Fibroblast of lung (primary cell): Measurements from ENCODE around the gene TYK2. TPM values are rescaled to one million over a fixed set of nuclear protein-coding genes. Genes with fewer than 3 reads are reported as not detected.

Experiments used
- DNase-seq, 2 donors: peaks; one replicate each; pipeline versions ENCODE4 v3.0.0 to v3.0.0-alpha.2; 2010; ENCODE audit warnings: low read depth in 2 of 2
- H2AFZ ChIP-seq: 2 replicates; pipeline ENCODE4 v1.5.1; 2012; ENCODE audit warnings: low read length, control low read depth, inconsistent platforms
- H3K27ac ChIP-seq: 2 replicates; pipeline ENCODE4 v1.5.1; 2011; ENCODE audit warnings: low read length, control low read depth; ENCODE audit not compliant: insufficient read depth
- H3K27me3 ChIP-seq: 2 replicates; pipeline ENCODE4 v1.5.1; 2011; ENCODE audit warnings: mild to moderate bottlenecking, low read length; ENCODE audit not compliant: control insufficient read depth, insufficient read depth
- H3K36me3 ChIP-seq: 2 replicates; pipeline ENCODE4 v1.5.1; 2011; ENCODE audit warnings: low read length; ENCODE audit not compliant: control insufficient read depth, insufficient read depth
- H3K4me1 ChIP-seq: 2 replicates; pipeline ENCODE4 v1.5.1; 2011; ENCODE audit warnings: low read length; ENCODE audit not compliant: control insufficient read depth, insufficient read depth; ENCODE audit errors: extremely low read depth
- H3K4me2 ChIP-seq: 2 replicates; pipeline ENCODE4 v1.5.1; 2011; ENCODE audit warnings: low read length, control low read depth; ENCODE audit not compliant: insufficient read depth; ENCODE audit errors: extremely low read depth
- H3K4me3 ChIP-seq, 4 experiments: fragments of 200-600 bp in 1 of 4; sonication (generic) in 1 of 4; replicated peaks in 1 of 4; 2 replicates each; pipeline ENCODE4 v1.5.1; 2011 to 2016; ENCODE audit warnings: low read length in 4 of 4, low read depth in 3 of 4, mild to moderate bottlenecking in 3 of 4, control low read depth in 2 of 4, inconsistent platforms in 1 of 4, mixed read lengths in 1 of 4; ENCODE audit not compliant: insufficient read depth in 1 of 4; ENCODE audit errors: control extremely low read depth in 1 of 4
- H3K79me2 ChIP-seq: 2 replicates; pipeline ENCODE4 v1.5.1; 2012; ENCODE audit warnings: mild to moderate bottlenecking, low read length, inconsistent platforms; ENCODE audit not compliant: control insufficient read depth, insufficient read depth
- H3K9ac ChIP-seq: 2 replicates; pipeline ENCODE4 v1.5.1; 2011; ENCODE audit warnings: mild to moderate bottlenecking, low read length, control low read depth; ENCODE audit not compliant: insufficient read depth
- H3K9me3 ChIP-seq: 2 replicates; pipeline ENCODE4 v1.5.1; 2012; ENCODE audit warnings: low read depth, low read length; ENCODE audit not compliant: control insufficient read depth, insufficient read depth
- H4K20me1 ChIP-seq: 2 replicates; pipeline ENCODE4 v1.5.1; 2011; ENCODE audit warnings: low read length; ENCODE audit not compliant: control insufficient read depth, insufficient read depth; ENCODE audit errors: extremely low read depth
- EZH2 ChIP-seq: IDR thresholded peaks from 2 replicates; pipeline ENCODE4 v1.5.1; 2012; ENCODE audit warnings: low read length, control low read depth, mild to moderate bottlenecking; ENCODE audit errors: missing control alignments
- polyA plus RNA-seq, 2 donors: library from polyadenylated mRNA; depleted of rRNA in 1 of 2; stranded (reverse) in 1 of 2; unstranded in 1 of 2; fragments of >200 nt; gene quantifications; 2 replicates each; pipeline ENCODE4 v1.2.1, GENCODE V29; 2011 to 2012; ENCODE audit warnings: missing spikeins in 1 of 2
- total RNA-seq: library from RNA; depleted of rRNA; stranded (reverse); fragments of >200 nt; gene quantifications from 2 replicates; pipeline ENCODE4 v1.2.1, GENCODE V29; 2014
- TF ChIP-seq, protein P1 (sequence below), 2 donors: IDR thresholded peaks in 1 of 2; conservative IDR thresholded peaks in 1 of 2; 1 replicate in 1 of 2; 2 replicates in 1 of 2; pipeline ENCODE4 v1.5.1; 2011 to 2012; ENCODE audit warnings: low read length in 2 of 2, control low read depth in 1 of 2, inconsistent platforms in 1 of 2, low read depth in 1 of 2, mild to moderate bottlenecking in 1 of 2

Gene TYK2
- total and polyA plus RNA-seq, 2 donors (not counting 1 experiment from before 2014, with no cell fraction given), result 17.4 to 95.5 TPM

DNA sequence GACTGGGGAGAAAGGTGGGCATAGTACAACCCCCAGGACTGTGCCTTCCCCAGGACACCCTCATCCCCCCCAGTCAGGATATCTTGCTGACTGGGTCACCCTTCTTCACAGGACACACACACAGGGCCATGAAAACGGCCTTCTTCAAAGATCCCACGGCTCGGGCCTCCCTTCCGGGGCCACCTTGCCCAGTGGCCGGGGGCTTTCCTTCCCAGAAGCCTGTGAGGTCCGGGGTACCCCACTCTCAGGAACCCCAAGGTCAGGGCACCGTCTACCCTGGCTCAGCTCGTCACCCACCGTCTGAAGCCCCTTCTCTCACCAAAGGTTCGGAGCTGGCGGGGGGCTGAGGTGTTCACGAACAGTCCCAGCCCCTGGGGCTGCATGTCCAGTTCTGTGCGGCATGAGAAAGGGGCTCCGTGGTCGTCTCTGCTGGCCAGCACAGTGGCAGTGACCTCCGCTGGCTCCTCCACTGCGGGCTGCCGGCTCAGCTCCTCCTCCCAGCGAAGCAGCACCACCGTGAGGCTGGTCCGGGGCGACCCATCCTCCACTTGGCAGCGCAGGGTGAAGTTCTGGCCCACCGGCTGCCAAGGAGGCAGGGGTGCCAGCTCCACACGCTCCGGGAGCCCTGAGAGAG lies 44.9 kb downstream of the TYK2 start:
- TF ChIP-seq, protein P1, sequence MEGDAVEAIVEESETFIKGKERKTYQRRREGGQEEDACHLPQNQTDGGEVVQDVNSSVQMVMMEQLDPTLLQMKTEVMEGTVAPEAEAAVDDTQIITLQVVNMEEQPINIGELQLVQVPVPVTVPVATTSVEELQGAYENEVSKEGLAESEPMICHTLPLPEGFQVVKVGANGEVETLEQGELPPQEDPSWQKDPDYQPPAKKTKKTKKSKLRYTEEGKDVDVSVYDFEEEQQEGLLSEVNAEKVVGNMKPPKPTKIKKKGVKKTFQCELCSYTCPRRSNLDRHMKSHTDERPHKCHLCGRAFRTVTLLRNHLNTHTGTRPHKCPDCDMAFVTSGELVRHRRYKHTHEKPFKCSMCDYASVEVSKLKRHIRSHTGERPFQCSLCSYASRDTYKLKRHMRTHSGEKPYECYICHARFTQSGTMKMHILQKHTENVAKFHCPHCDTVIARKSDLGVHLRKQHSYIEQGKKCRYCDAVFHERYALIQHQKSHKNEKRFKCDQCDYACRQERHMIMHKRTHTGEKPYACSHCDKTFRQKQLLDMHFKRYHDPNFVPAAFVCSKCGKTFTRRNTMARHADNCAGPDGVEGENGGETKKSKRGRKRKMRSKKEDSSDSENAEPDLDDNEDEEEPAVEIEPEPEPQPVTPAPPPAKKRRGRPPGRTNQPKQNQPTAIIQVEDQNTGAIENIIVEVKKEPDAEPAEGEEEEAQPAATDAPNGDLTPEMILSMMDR (conservative IDR thresholded peaks at IDR 0.05 in 1 of 2, IDR thresholded peaks at IDR 0.05 in 1 of 2; ENCODE audit: low read depth in 1 of 2, low read length in 2 of 2), result no peak
- TF ChIP-seq EZH2, result no peak
- Histone ChIP-seq H3K27ac (no peak overlapping the region), H3K4me2 (no peak overlapping the region)

DNA sequence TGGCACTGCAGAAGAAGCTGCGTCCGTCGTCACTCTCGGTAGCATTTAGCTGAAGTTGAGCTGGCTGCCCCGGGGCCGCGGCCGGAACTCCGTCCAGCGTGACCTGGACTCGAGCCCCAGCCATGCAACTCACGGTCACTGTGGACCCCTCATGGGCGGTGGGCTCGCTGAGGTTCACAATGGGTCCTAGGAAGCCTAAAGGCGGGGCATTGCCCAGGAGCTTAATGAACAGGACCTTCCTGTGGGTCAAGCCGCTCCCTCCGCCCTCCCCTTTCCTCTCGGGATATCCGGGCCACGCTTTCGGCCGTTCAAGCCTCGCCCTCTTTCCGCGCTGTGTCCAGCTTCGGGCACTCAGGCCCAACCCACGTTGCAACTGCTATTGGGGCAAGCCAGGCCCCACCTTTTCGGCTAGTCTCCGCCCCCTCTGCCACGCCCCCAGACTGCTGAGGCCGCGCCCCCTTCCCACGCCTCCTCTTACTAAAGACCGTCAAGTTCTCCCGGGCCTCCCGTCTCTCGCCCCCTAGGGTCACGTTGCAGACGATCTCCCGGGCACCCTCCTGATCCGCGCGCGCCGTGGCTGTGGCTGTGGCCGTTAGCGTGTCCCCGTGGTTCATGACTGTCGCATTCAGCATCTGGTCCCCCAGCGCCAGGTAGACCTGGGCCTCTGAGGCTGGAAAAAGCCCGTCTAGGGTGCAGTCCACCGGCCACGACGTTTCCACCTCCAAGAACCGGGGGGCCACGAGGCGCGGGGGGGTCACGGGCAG lies 45.6 kb downstream of the TYK2 start:
- Histone ChIP-seq H3K36me3 (peaks cover 6% of the 10 kb centered on the region), H3K4me2 (peak overlapping the region; percentile 96), H3K4me3 (peak overlapping the region; percentile 84 to 98 (median 88)), H3K27ac (peak overlapping the region; percentile 26), H3K9ac (peak overlapping the region; percentile 60), H2AFZ (peak overlapping the region; percentile 95), H3K9me3 (no peaks in the 10 kb centered on the region), H3K4me1 (peaks cover 13% of the 10 kb centered on the region), H3K79me2 (peaks cover 24% of the 10 kb centered on the region), H3K27me3 (no peaks in the 10 kb centered on the region), H4K20me1 (no peaks in the 10 kb centered on the region)
- no peak for TF ChIP-seq EZH2
- TF ChIP-seq, protein P1 (conservative IDR thresholded peaks at IDR 0.05 in 1 of 2, IDR thresholded peaks at IDR 0.05 in 1 of 2; ENCODE audit: low read depth in 1 of 2, low read length in 2 of 2), result no peak
- DNase-seq, result peak; percentile 94 to 95

More for the DNA sequence above, 44.9 kb downstream of the TYK2 start:
- no peaks in the 10 kb centered on the region for H3K27me3 ChIP-seq
- H4K20me1 ChIP-seq, result no peaks in the 10 kb centered on the region
- H2AFZ ChIP-seq, result no peak overlapping the region
- peaks cover 2% of the 10 kb centered on the region for H3K36me3 ChIP-seq
- no peaks in the 10 kb centered on the region for H3K9me3 ChIP-seq
- H3K9ac ChIP-seq, result no peak overlapping the region
- H3K4me3 ChIP-seq, result peak overlapping the region in 1 of 4 experiments; percentile 85
- DNase-seq, result no peak
- H3K4me1 ChIP-seq, result peaks cover 13% of the 10 kb centered on the region
- peaks cover 19% of the 10 kb centered on the region for H3K79me2 ChIP-seq

GRCh38 chr19:10333758-10334587 lies 46.4 kb downstream of the TYK2 start:
- no peak for TF ChIP-seq EZH2
- TF ChIP-seq, protein P1 (conservative IDR thresholded peaks at IDR 0.05 in 1 of 2, IDR thresholded peaks at IDR 0.05 in 1 of 2; ENCODE audit: low read depth in 1 of 2, low read length in 2 of 2), result no peak
- H4K20me1 ChIP-seq, result no peaks in the 10 kb centered on the region
- H3K9me3 ChIP-seq, result no peaks in the 10 kb centered on the region
- H3K79me2 ChIP-seq, result peaks cover 26% of the 10 kb centered on the region
- H3K27ac ChIP-seq, result peak overlapping the region; percentile 26
- DNase-seq, result no peak
- H3K4me1 ChIP-seq, result peaks cover 13% of the 10 kb centered on the region
- H3K4me2 ChIP-seq, result peak overlapping the region; percentile 96
- H3K27me3 ChIP-seq, result no peaks in the 10 kb centered on the region
- peak overlapping the region; percentile 60 for H3K9ac ChIP-seq
- peak overlapping the region; percentile 95 for H2AFZ ChIP-seq
- peak overlapping the region; percentile 84 to 98 (median 88) for H3K4me3 ChIP-seq
- peaks cover 11% of the 10 kb centered on the region for H3K36me3 ChIP-seq
